ENCODE measurements around the gene HCRTR1.

DNA sequence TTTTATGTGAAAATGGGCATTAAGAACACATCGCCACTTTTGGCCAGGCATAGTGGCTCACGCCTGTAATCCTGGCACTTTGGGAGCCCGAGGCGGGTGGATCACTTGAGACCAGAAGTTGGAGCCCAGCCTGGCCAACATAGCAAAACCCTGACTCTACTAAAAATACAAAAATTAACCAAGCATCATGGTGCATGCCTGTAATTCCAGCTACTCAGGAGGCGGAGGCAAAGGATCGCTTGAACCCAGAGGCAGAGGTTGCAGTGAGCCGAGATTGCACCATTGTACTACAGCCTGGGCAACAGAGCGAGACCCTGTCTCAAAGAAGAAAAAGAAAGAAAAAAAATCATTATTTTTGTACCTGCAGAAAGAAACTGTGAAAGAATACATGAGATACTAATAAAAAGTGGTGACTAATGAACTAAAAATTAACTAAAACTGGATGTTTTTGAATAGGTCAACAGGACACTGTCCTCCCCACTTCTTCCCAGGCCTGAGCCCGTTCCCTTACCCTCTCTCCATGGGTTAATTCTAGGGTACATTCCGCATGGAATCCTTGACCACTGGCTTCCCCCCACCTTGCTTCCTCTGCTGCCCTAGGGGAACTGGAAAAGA is 49.4 kb upstream of the HCRTR1 start:
- TF ChIP-seq, protein P1, sequence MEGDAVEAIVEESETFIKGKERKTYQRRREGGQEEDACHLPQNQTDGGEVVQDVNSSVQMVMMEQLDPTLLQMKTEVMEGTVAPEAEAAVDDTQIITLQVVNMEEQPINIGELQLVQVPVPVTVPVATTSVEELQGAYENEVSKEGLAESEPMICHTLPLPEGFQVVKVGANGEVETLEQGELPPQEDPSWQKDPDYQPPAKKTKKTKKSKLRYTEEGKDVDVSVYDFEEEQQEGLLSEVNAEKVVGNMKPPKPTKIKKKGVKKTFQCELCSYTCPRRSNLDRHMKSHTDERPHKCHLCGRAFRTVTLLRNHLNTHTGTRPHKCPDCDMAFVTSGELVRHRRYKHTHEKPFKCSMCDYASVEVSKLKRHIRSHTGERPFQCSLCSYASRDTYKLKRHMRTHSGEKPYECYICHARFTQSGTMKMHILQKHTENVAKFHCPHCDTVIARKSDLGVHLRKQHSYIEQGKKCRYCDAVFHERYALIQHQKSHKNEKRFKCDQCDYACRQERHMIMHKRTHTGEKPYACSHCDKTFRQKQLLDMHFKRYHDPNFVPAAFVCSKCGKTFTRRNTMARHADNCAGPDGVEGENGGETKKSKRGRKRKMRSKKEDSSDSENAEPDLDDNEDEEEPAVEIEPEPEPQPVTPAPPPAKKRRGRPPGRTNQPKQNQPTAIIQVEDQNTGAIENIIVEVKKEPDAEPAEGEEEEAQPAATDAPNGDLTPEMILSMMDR (IDR thresholded peaks at IDR 0.05), result no peak
- TF ChIP-seq POLR2A (IDR thresholded peaks at IDR 0.05), result no peak

All from tibial nerve (tissue), 3 donors.